ENCODE data around the gene SHANK1.

The SHANK1 gene

GRCh38 chr19:50703915-50704796 is 15.4 kb downstream of the SHANK1 start (continued):
- TF ChIP-seq ZNF398 (tag by site-specific recombination; IDR thresholded peaks at IDR 0.05) (no peak), ZNF354C (tag by site-specific recombination; IDR thresholded peaks at IDR 0.05; ENCODE audit: borderline replicate concordance, low read depth) (no peak), ZNF280D (tag by site-specific recombination; IDR thresholded peaks at IDR 0.05) (no peak)

GRCh38 chr19:50702871-50703829 is 16.5 kb downstream of the SHANK1 start:
- Histone ChIP-seq H3K9me3 (ENCODE audit: control insufficient read depth, insufficient read depth, low read depth, low read length) (no peaks in the 10 kb centered on the region), H3K27ac (ENCODE audit: extremely low read depth, low read depth, low read length) (no peak overlapping the region), H3K36me3 (ENCODE audit: control insufficient read depth in 2 of 2, insufficient read depth in 1 of 2, low read length in 2 of 2) (no peaks in the 10 kb centered on the region), H3K4me1 (ENCODE audit: control insufficient read depth, insufficient read depth, low read length) (no peaks in the 10 kb centered on the region), H3K4me3 (ENCODE audit: low read depth, low read length) (no peak overlapping the region)
- no peak for TF ChIP-seq ZNF26 (tag by site-specific recombination; IDR thresholded peaks at IDR 0.05)
- TF ChIP-seq ZFHX2 (tag by site-specific recombination; conservative IDR thresholded peaks at IDR 0.05): peak; percentile 19; the same call in 1 of the 2 replicates
- no peak for TF ChIP-seq ZNF146 (tag by site-specific recombination; IDR thresholded peaks at IDR 0.05)
- no peak for TF ChIP-seq GLIS2 (tag by site-specific recombination; IDR thresholded peaks at IDR 0.05)
- no peak for TF ChIP-seq ZNF560 (tag by site-specific recombination; IDR thresholded peaks at IDR 0.05; ENCODE audit: borderline replicate concordance)
- no peak for TF ChIP-seq ZNF670 (tag by site-specific recombination; IDR thresholded peaks at IDR 0.05; ENCODE audit: low read depth)
- no peak for TF ChIP-seq ZIC2 (tag by site-specific recombination; IDR thresholded peaks at IDR 0.05)
- TF ChIP-seq EGR2 (tag by site-specific recombination; IDR thresholded peaks at IDR 0.05; ENCODE audit: low read depth): 0 out of 2 replicates have a peak, but pooled peaks have one; percentile 16
- TF ChIP-seq PRDM6 (tag by site-specific recombination; IDR thresholded peaks at IDR 0.05): no peak
- TF ChIP-seq ZNF629 (tag by site-specific recombination; IDR thresholded peaks at IDR 0.05): no peak
- no peak for TF ChIP-seq ZNF114 (tag by site-specific recombination; IDR thresholded peaks at IDR 0.05)
- POLR2A ChIA-PET: interaction anchor here (2.0 kb wide), 1 partner anchor 21 kb away, joined by 9 read pairs; no protein-coding TSS in a partner anchor
- CTCF ChIA-PET: interaction anchor here (0.6 to 7.0 kb wide), 22 partner anchors 8 to 393 kb away, joined by 3 to 151 read pairs (median 4); partner anchors contain the start of gene CLEC11A
